Testis (tissue), 2 donors: ENCODE measurements around the gene IL1RAP.

Experiments
- POLR2A ChIP-seq: fragments of 450-650 bp; IDR thresholded peaks from one replicate; pipeline ENCODE4 v1.6.1; 2017; ENCODE audit warnings: antibody characterized with exemption, mild to moderate bottlenecking, moderate library complexity
- TF ChIP-seq, protein P1 (sequence below), 3 experiments: fragments of 450-650 bp in 2 of 3; fragments of 200-600 bp in 1 of 3; sonication (generic) in 1 of 3; IDR thresholded peaks; one replicate each; pipeline ENCODE4 v1.5.1; 2016 to 2019; ENCODE audit warnings: antibody characterized with exemption in 3 of 3, mild to moderate bottlenecking in 2 of 3, moderate library complexity in 1 of 3

GRCh38 chr3:190589326-190589725, 75.4 kb downstream of the IL1RAP start:
- TF ChIP-seq, protein P1, sequence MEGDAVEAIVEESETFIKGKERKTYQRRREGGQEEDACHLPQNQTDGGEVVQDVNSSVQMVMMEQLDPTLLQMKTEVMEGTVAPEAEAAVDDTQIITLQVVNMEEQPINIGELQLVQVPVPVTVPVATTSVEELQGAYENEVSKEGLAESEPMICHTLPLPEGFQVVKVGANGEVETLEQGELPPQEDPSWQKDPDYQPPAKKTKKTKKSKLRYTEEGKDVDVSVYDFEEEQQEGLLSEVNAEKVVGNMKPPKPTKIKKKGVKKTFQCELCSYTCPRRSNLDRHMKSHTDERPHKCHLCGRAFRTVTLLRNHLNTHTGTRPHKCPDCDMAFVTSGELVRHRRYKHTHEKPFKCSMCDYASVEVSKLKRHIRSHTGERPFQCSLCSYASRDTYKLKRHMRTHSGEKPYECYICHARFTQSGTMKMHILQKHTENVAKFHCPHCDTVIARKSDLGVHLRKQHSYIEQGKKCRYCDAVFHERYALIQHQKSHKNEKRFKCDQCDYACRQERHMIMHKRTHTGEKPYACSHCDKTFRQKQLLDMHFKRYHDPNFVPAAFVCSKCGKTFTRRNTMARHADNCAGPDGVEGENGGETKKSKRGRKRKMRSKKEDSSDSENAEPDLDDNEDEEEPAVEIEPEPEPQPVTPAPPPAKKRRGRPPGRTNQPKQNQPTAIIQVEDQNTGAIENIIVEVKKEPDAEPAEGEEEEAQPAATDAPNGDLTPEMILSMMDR (IDR thresholded peaks at IDR 0.05), result no peak
- no peak for TF ChIP-seq POLR2A
